HG02623 (cell line): Measurements from ENCODE around the gene CCP110.

Source experiments
- ATAC-seq: cut with Tn5 transposase; IDR thresholded peaks from one replicate; pipeline ENCODE4 v1.9.1; 2021; ENCODE audit warnings: moderate library complexity; ENCODE audit not compliant: unreplicated experiment

CCP110 gene

DNA sequence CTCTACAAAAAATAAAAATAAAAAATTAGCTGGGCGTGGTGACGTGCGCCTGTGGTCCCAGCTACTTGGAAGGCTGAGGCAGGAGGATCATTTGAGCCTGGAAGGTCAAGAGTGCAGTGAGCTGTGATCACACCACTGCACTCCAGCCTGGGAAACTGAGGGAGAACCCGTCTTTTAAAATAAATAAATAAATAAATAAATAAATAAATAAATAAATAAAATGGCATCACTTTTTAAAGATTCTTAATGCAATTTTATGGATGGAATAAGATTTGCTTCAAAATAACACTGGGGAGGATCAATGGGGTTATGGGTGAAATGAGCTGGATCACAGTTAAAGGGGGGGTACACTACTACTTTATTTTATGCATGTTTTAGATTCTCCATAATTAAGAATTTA, 16.8 kb upstream of the CCP110 start:
- ATAC-seq, result no peak

DNA sequence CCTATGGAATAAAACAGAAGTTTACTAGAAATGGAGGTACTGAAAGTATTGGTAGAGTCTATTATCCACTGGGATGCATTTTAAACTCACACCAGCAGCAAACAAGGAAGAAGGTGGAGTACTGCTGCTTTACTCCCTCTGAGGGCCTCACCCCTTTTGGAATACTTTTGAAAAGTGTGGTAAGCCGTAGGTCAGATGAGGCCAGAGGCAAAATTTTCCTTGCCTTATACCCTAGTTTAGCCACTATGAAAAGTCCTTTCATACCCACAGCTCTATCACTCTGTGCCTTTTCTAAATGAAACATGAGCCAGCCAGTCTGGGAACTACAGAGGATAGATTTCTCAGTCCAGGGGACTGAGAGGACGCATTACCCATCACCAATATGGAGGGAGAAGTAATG, 15.9 kb upstream of the CCP110 start:
- ATAC-seq, result no peak

DNA sequence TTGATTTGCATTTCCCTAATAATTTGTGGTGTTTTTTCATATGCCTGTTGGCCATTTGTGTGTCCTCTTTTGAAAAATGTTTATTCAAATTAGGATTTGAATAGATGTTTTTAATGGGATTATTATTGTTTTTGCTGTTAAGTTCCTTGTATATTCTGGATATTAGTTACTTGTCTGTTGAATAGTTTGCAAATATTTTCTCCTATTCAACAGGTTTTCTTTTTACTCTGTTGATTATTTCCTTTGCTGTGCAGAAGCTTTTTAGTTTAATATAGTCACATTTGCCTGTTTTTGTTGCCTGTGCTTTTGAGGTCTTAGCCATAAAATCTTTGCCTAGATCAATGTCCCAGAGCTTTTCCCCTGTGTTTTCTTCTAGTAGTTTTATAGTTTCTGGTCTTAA, 11.4 kb upstream of the CCP110 start:
- ATAC-seq, result no peak

DNA sequence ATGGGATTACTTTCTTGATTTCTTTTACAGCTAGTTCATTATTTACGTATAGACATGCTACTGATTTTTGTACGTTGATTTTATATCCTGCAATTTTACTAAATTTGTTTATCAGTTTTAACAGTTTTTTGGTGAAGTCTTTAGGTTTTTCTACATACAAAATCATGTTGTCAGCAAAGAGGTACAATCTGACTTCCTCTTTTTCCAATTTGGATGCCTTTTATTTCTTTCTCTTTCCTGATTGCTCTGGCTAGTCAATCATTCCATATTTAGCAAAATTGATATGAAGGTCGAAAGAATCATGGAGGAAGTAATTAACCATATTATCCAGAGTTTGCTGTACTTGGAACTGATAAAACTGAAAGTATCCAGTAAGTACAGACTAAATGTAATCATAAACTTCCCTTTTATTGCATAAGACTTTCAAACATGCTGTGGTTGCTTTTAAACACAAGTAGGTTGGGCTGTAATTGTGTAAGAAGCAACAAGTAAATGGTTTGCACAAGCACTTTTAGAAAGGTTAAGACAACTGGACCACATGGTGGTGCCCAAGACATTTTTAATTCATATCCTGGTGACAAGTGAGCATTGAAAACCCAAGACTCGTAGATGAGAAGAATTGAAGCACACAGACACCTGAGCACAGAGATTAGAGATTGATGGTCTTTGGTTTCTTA, 10.2 kb upstream of the CCP110 start:
- no peak for ATAC-seq

DNA sequence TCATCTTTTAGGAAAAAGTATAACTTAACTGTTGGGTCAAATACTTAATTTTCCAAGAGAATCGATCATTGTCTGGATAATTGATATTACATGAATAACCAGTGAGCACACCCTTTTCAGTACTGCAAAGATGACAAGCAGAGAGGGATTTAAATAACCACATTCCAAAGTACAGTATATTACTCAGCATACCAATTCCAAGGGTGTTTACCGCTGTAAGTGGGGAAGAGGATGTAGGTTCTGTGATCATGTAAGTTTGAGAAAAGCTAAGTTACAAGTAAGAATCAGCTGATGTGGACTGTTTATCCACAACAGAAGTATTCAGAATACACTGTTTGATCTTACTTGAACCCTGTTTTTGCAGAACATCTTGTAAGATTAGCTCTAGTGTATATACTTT, 8.0 kb upstream of the CCP110 start:
- ATAC-seq, result no peak

DNA sequence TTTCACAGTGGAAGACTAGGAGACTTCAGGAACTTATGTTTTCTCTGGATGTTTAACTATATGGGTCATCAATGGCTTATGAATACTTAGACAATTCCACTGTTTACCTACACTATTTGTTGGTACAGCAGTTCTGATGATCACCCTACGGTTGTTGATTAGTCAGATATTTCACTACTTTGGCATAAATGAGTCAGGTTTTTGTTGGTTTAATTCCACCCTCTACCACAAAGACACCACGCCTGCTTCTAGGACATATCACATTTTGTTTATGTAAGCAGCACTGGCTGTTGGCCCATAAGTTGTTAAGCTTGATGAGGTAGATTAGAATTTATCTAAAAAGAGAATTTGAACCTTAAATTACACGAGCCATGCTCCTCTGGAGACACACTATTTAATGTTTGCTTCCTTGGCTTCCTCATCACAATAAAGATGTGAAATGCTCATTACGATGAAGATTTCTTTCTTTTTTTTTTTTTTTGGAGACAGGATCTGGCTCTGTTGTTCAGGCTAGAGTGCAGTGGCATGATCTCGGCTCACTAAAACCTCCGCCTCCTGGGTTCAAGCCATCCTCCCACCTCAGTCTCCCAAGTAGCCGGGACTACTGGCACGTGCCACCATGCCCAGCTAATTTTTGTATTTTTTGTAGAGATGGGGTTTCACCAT, 6.2 kb upstream of the CCP110 start:
- no peak for ATAC-seq

DNA sequence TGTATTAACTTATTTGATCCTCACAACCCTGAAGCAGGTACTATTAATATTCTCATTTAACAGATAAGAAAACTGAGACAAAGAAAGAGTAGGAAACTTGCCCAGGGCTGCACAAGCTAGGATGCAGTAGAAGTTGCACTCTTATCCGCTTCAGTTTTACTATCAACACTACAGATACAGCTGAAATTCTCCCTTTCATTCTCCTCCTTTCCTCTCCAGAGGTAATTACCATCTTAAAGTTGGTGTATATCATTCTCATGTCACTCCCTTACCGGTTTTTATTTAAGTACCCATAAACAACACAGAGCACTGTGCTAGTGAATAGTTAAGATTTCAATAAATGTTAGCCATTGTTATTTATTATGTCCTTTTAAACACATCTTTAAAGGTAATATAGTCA, 5.4 kb upstream of the CCP110 start:
- no peak for ATAC-seq

DNA sequence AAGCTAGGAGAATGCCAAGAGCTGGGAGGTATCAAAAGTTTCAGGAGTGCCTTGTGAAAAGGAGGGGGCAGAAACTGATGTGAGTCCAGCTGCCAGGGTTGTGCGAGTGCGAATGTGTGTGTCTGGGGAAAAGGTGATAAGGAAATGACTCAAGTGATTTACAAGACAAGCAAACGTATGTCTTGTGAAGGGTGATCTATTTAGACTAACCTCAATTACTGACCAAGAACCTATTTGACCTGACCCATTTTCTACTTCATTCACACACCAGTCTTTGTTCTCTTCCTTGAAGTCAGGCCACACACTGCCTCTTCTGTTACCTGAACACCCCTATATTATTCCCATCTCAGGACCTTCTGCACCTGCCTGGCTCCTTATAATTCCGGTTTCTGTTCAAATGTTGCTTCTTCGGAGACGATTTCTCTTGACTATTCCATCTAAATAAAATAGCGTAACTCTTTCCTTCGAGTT, 2.8 kb upstream of the CCP110 start:
- ATAC-seq, result no peak

DNA sequence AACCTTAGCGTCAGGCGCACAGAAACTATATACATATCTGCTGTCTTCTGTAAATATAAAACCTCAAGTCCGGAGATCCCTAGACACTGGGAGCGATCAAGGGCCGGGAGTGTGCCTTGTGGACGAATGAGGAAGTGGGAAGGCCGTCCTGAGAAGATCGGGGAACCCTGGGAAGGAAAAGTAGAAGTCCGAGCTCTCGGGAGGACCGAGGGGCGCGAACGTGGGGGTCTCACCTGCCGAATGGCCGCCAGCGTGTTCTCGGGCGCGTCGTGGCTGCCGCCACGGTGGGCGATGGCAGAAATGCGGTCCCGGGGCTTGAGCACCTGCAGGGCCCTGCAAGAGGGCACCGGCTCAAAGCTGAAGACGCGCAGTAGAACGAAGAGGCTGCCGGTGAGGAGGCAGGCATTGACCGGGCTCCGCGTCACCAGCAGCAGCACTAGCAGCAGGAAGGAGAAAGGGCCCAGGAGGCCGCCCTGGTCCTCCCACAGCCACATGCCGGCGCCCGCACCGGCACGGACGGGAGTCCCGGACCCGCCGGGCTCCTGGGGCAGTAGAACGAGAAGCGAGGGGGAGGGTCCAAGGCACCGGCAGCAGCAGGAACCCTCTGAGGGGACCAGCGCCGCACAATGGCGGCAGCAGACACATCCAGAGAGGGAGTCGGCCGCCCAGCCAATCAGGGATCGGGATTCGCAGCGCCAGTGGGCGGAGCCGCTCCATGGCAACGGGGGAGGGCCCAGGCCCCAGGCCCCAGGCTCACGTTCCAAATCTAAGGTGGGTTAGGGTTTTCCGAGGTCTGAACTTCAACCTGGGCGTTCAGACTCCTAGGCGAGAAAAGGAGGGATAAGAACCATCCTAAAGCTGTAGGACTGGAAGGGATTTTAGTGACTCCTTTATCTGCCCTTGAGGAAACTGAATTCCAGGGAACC, 2.0 kb upstream of the CCP110 start, which contains the start of gene GDE1:
TSS of gene GDE1 (minus strand) at position 628 of the 926 bp plus-strand sequence. CDS start at position 494, 134 bp downstream.
- peak; percentile 68 for ATAC-seq

DNA sequence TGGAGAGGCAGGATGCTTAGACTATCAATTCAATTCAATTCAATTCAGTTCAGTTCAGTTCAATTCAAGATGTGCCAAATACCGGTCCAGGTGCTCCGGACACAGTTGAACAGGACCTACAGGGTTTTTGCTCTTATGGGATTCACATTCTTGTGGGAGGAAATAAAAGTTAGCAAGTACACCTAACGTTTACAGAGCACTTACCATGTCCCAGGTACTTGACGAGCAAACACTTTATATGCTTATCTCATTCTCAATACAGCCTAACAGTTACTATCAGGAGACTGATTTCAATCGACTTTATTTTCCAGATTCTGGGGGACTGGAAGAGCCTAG, 1.4 kb upstream of the CCP110 start:
- ATAC-seq, result no peak

DNA sequence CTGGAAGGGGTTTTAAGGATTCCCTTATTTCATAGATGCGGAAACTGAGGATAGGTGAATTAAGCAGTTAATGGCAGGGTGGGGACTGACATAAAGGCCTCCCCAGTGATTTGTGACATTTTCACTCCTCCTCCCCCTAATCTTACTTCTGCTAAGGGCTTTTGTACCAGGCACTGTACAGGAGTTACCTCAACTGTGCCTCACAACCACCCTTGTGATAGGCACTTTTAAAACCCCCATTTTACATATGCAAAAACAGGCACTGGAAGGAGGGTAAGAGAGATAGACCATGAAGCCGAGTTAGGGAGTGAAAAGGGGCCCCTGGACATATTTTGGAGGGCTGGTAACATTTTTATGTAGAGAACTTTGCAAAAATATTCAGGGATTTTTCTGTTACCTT, 982 bp upstream of the CCP110 start:
- no peak for ATAC-seq

DNA sequence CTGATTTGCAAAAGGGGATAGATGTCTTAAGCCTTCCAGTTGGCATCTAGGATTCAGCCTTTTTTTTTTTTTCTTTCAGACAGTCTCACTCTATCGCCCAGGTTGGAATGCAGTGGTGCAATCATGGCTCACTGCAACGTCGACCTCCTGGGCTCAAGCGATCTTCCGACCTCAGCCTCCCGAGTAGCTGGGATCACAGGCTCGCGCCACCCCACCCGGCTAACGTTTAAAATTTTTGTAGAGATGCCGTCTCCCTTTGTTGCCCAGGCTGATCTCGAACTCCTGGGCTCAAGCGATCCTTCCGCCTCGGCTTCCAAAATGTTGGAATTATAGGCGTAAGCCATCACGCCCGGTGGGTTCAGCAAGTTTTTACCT, 571 bp upstream of the CCP110 start:
- ATAC-seq, result no peak

DNA sequence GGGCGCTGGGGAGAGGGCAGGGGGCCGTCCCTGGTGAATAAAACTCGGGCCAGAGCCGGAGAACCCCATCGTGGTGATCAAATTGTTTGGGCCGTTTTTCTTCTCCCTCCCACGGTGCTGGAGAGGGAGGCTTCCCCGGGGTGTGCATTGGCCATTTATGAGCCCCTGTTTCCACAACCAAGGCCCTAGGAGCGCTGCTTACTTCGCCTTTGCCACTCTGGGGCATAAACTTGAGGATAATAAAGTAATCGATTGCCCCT, 544 bp downstream of the CCP110 start:
- ATAC-seq, result no peak

DNA sequence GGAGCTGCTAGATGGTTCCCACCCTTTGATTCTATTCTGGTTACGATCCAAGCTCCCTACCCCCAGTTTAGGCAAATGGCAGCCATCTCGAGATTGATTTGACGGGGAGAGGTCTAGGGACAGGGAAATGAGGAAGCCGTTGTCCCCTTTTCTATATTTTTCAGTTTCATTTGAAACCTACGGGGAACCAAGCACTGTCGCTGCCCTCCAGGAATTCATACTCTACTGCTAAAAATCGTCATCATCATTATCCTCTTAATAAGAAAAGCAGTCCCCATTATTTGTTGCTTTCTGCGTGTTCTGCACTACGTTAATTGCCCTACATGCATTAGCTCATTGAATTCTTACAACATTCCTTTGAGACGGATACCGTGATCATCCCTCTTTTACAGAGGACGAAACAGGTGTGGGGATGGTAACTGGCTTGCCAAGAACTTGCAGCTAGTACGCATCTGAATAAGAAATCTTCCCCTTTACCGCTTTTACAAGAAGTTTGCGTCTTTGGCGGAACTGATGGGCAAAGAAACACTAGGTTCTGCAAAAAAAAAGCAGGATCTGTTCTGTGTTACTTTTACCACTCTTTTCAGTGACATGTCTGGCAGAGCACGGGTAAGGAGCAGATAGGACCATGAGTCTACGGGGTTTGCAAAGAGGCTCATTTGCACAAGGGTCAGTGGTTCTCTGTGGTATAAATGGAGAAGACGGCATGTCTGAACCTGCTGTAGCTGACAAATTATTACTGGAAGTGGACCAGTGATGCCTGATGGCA, 1.1 kb downstream of the CCP110 start:
- ATAC-seq, result no peak

DNA sequence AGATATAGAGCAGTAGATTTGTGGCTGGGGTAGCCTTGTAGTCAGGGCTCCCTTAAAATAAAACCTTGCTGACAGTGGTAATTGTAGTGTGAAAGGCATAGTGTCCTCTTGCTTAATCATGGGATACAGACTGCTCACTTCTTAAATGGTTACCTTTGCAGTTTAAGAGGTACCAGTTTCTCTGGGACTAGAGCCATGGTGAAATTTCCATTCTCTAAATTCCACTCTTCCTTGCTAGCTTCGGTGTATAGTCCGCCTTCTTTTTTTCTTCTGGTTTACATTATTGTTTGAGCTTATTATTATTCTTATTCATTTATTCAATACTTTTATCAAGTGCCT, 1.6 kb downstream of the CCP110 start:
- ATAC-seq, result no peak

DNA sequence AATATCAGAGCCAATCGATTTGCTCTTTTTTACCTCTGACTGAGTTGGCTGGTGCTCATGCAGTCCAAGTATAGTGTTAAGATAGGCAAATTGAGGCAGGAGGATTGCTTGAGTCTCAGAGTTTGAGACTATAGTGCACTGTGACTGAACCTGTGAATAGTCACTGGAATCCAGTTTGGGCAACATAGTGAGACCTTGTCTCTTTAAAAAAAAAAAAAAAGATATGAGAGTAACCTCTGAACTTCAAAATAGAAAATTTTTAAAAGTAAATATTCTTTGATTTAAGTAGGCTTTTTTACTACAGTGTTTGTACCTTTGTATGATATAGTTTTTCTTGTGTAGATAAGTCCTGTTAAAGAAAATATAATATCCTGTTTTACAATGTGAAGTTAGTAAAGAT, 3.4 kb downstream of the CCP110 start:
- ATAC-seq, result no peak

DNA sequence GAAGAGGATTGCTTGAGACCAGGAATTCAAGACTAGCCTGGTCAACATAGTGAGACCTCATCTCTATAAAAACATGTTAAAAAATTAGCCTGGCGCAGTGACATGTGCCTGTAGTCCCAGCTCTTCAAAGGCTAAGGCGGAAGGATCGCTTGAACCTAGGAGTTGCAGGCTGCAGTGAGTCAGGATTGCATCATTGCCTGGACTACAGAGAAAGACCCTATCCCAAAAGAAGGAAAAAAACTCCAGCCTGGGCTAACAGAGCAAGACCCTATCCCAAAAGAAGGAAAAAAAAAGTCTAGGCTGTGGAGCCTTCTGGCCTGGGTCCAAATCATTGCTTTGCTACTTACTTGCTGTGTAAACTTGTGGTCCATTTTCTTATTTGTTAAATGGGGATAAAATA, 4.9 kb downstream of the CCP110 start:
- ATAC-seq, result no peak

DNA sequence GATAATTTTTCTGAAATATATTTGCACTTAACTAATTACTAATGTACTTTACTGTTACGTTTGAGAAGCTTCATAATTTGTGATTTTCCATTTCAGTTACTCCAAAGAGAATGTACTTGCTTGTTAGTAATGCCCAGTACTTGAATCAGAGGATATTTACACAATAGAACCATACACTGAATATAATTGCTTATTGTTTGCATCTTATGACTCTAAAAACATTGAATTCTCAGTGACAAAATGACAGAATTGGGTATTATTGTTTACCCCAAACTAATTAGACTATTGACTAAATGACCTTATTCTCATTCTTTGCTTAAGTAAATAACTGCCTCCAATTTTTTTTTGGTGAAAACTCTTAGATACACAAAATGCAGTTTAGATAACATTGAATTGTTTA, 8.9 kb downstream of the CCP110 start:
- no peak for ATAC-seq

DNA sequence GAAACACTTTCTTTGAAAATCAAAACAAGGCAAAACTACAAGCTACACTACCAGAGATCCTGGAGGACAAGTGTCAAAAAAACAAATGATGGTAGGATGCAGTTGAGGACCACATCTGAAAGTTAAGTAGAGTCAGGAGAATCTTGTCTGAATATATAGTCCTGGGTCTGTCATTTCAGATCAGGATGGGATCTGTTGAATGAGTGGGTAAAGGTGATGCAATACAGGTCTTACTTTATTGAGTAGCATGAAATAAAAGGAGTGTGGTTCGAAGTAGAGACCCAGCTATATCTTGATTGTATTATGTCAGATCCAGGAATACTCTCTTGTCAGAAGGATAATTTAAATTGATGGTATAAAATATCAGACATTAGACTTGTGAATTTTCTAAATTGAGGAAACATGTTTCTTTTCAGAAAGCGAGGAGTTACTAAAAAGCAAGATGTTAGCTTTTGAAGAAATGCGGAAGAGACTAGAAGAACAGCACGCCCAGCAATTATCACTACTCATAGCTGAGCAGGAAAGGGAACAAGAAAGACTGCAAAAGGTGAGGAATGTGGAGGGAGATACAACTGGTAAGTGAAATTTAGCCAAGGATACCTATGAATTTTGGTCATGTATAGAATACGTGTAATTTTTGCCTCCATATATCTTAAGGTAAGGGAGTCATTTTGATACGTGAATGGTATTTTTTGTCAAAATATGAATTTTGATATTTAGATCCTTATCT, 16.7 kb downstream of the CCP110 start:
- no peak for ATAC-seq

DNA sequence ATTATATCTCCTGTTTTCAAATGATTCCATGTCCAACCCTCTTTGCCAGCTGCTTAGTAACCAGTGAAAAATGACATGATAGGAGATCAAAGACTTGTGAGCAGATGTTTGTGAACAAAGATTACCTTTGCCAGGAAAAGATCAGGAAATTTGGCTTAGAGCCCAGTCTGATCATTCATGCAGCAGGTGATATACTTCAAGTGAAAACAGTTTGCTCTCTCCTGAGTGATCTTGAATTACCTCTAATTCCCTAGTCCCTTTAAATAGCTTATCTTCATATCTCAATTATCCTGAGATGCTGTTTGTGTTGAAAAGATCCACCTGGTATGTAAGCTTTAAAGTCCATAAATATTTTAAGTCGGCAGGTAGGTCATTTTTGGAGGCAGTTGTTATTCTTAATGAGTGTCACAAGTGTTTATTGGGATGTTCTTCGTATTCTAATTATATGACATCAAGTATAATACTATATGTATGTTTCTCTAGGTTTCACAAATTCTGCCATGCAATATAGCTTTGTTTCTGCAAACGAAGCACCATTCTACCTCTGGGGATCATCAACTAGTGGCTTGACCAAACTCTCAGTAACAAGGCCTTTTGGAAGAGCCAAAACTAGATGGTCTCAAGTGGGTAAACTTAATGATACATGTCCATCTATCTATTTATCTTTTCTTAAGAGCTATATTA, 18.5 kb downstream of the CCP110 start:
- ATAC-seq, result no peak
